ENCODE measurements around the gene KDM4C.

GRCh38 chr9:6901180-6901579, 143.4 kb downstream of the KDM4C start:
- no peak for TF ChIP-seq POLR2A (IDR thresholded peaks at IDR 0.05)
- TF ChIP-seq CTCF (IDR thresholded peaks at IDR 0.05), result no peak
